ENCODE results near the gene LAMTOR4.
"Not testable (repeated sequence)": the region's sequence is repeated elsewhere in the genome, so short reads cannot be mapped to it uniquely, and the experiment has no call there.

Gene LAMTOR4

GRCh38 chr7:100124301-100125230 is 24.2 kb upstream of the LAMTOR4 start:
- DNase-seq = no peak

- no peak for DNase-seq
These were observed 22.3 kb upstream of the LAMTOR4 start for GRCh38 chr7:100126239-100126930.

- DNase-seq = peak; percentile 81 to 91
These were observed 21.5 kb upstream of the LAMTOR4 start, which contains the start of gene MBLAC1 for GRCh38 chr7:100126931-100127865. MBLAC1 (plus strand) TSS chr7:100126967; CDS start chr7:100127396, 429 bp downstream.

- peak in 1 of 2 experiments; percentile 7 for DNase-seq
These were observed 20.7 kb upstream of the LAMTOR4 start for GRCh38 chr7:100127866-100128636.

GRCh38 chr7:100128637-100128963 is 20.1 kb upstream of the LAMTOR4 start:
- no peak for DNase-seq

GRCh38 chr7:100130220-100130607 is 18.5 kb upstream of the LAMTOR4 start:
- DNase-seq = not testable (repeated sequence)

- DNase-seq = peak; percentile 64 to 80
These were observed 17.9 kb upstream of the LAMTOR4 start for GRCh38 chr7:100130608-100131453.

- DNase-seq = no peak
These were observed 16.6 kb upstream of the LAMTOR4 start for GRCh38 chr7:100132126-100132525.

- DNase-seq = peak; percentile 18 to 52
These were observed 16.0 kb upstream of the LAMTOR4 start for GRCh38 chr7:100132697-100133151.

- no peak for DNase-seq
These were observed 10.6 kb upstream of the LAMTOR4 start for GRCh38 chr7:100137851-100138760.

GRCh38 chr7:100141555-100141949 is 7.2 kb upstream of the LAMTOR4 start:
- DNase-seq = no peak

GRCh38 chr7:100142461-100142860 is 6.3 kb upstream of the LAMTOR4 start:
- DNase-seq = no peak

- DNase-seq = not testable (repeated sequence)
These were observed 2.4 kb upstream of the LAMTOR4 start for GRCh38 chr7:100146350-100146749.

GRCh38 chr7:100147278-100147677 is 1.4 kb upstream of the LAMTOR4 start:
- no peak for DNase-seq

- no peak for DNase-seq
These were observed 526 bp upstream of the LAMTOR4 start for GRCh38 chr7:100148225-100148558.

- DNase-seq = no peak
These were observed 3.7 kb downstream of the LAMTOR4 start for GRCh38 chr7:100152404-100152803.

GRCh38 chr7:100152937-100153666 is 4.4 kb downstream of the LAMTOR4 start:
- no peak for DNase-seq

- no peak for DNase-seq
These were observed 5.2 kb downstream of the LAMTOR4 start for GRCh38 chr7:100153708-100154535.
